HepG2 (cell line): ENCODE results near the gene DMRTB1. TPM values are rescaled to one million over a fixed set of nuclear protein-coding genes. Genes with fewer than 3 reads are reported as not detected.

Source experiments
- ATAC-seq: fragments of 200-7000 bp; cut with Tn5 transposase; 3 replicates; pipeline ENCODE4 v1.9.1; 2020; ENCODE audit warnings: mild to moderate bottlenecking, moderate library complexity
- BruUV-seq: library from RNA; stranded (reverse); fragments of 400-500 nt; replicated peaks from 2 replicates; lab custom pipeline; 2021; lab: Mats Ljungman, UMichigan
- CTCF ChIA-PET: fragments of 300-600 bp; formaldehyde crosslinking; extraction: SDS; loops from one replicate; lab custom pipeline; 2021; ENCODE audit warnings: low total read pairs, inconsistent platforms, low intra/inter-chr PET ratio; lab: Yijun Ruan, JAX
- POLR2A ChIA-PET: fragments of 350-600 bp; sonication (Branson Sonifier 250); formaldehyde crosslinking; loops from one replicate; lab custom pipeline; 2020; ENCODE audit warnings: antibody characterized with exemption, inconsistent platforms; lab: Yijun Ruan, JAX
- DNase-seq: peaks from one replicate; pipeline ENCODE4 v3.0.0-alpha.2; 2015; ENCODE audit warnings: low spot score
- FAIRE-seq: peaks from 3 replicates; lab custom pipeline; 2011; peaks lifted over from hg19 to GRCh38; lab: Jason Lieb, UNC
- H2AFZ ChIP-seq: one replicate; pipeline ENCODE4 v1.6.1; 2011; ENCODE audit warnings: low read length, inconsistent platforms
- H3K27ac ChIP-seq: fragments of 300-600 bp; 3 replicates; pipeline ENCODE4 v1.8.0; 2011; ENCODE audit warnings: mixed run types, mild to moderate bottlenecking, mixed read lengths, low read length, inconsistent platforms; ENCODE audit not compliant: insufficient read depth; ENCODE audit errors: extremely low read length
- H3K27me3 ChIP-seq, 2 experiments: fragments of 200-600 bp in 1 of 2; 2 replicates in 1 of 2; 3 replicates in 1 of 2; pipeline versions ENCODE4 v1.6.0 to v1.8.0; 2011; ENCODE audit warnings: low read length in 2 of 2, mild to moderate bottlenecking in 2 of 2, moderate library complexity in 2 of 2, inconsistent platforms in 1 of 2; ENCODE audit not compliant: insufficient read depth in 2 of 2, control insufficient read depth in 1 of 2
- H3K36me3 ChIP-seq, 2 experiments: fragments of 200-600 bp in 1 of 2; replicated peaks in 1 of 2; 2 replicates in 1 of 2; 3 replicates in 1 of 2; pipeline versions ENCODE4 v1.5.1 to v1.8.0; 2011; ENCODE audit warnings: low read length in 2 of 2, inconsistent platforms in 1 of 2; ENCODE audit not compliant: insufficient read depth in 2 of 2, control insufficient read depth in 1 of 2
- H3K4me1 ChIP-seq: 2 replicates; pipeline ENCODE4 v1.5.1; 2012; ENCODE audit warnings: low read length, inconsistent platforms; ENCODE audit not compliant: insufficient read depth
- H3K4me2 ChIP-seq: 2 replicates; pipeline ENCODE4 v1.6.0; 2011; ENCODE audit warnings: low read depth, low read length, inconsistent platforms
- H3K4me3 ChIP-seq, 3 experiments: fragments of 200-600 bp in 1 of 3; sonication (generic), shearing (Covaris generic) in 1 of 3; replicated peaks in 1 of 3; 2 replicates each; pipeline ENCODE4 v1.5.1; 2011 to 2016; ENCODE audit warnings: low read length in 3 of 3, inconsistent platforms in 2 of 3, low read depth in 2 of 3, mild to moderate bottlenecking in 2 of 3, control low read depth in 1 of 3, mixed read lengths in 1 of 3; ENCODE audit not compliant: insufficient read depth in 1 of 3
- H3K79me2 ChIP-seq: one replicate; pipeline ENCODE4 v1.6.1; 2011; ENCODE audit warnings: low read length, inconsistent platforms; ENCODE audit not compliant: insufficient read depth
- H3K9ac ChIP-seq: 2 replicates; pipeline ENCODE4 v1.6.0; 2011; ENCODE audit warnings: mild to moderate bottlenecking, low read depth, low read length, inconsistent platforms; ENCODE audit not compliant: insufficient read depth
- H3K9me3 ChIP-seq: 2 replicates; pipeline ENCODE4 v1.5.1; 2012; ENCODE audit warnings: mild to moderate bottlenecking, low read length
- H4K20me1 ChIP-seq: 2 replicates; pipeline ENCODE4 v1.6.0; 2011; ENCODE audit warnings: inconsistent platforms, mild to moderate bottlenecking, low read length, moderate library complexity; ENCODE audit not compliant: insufficient read depth
- AGO1 ChIP-seq: fragments of 200-400 bp; formaldehyde crosslinking; IDR thresholded peaks from 2 replicates; pipeline ENCODE4 v1.6.1; 2017; ENCODE audit warnings: mild to moderate bottlenecking, low read depth, low read length, moderate library complexity; ENCODE audit not compliant: poor library complexity, severe bottlenecking
- MEIS1 ChIP-seq: sonication (generic); formaldehyde crosslinking; IDR thresholded peaks from 2 replicates; pipeline ENCODE4 v1.9.0; 2021; ENCODE audit warnings: mild to moderate bottlenecking, missing genetic modification reagents, moderate library complexity, borderline replicate concordance
- MTERF4 ChIP-seq: sonication (generic); formaldehyde crosslinking; IDR thresholded peaks from 2 replicates; pipeline ENCODE4 v1.8.0; 2023; ENCODE audit warnings: mild to moderate bottlenecking, missing genetic modification reagents
- SMAD9 ChIP-seq: sonication (generic); formaldehyde crosslinking; IDR thresholded peaks from 2 replicates; pipeline ENCODE4 v1.5.1; 2020; ENCODE audit warnings: mild to moderate bottlenecking, missing genetic modification reagents
- THRA ChIP-seq: sonication (generic); formaldehyde crosslinking; IDR thresholded peaks from 2 replicates; pipeline ENCODE4 v1.4.0; 2020; ENCODE audit warnings: missing genetic modification reagents, borderline replicate concordance
- ZNF30 ChIP-seq: sonication (generic); formaldehyde crosslinking; IDR thresholded peaks from 2 replicates; pipeline ENCODE4 v1.5.0; 2020; ENCODE audit warnings: mild to moderate bottlenecking, missing genetic modification reagents
- ZNF607 ChIP-seq: sonication (generic); formaldehyde crosslinking; IDR thresholded peaks from 2 replicates; pipeline ENCODE4 v1.5.1; 2020; ENCODE audit warnings: missing genetic modification reagents, mild to moderate bottlenecking, borderline replicate concordance
- ZNF629 ChIP-seq: sonication (generic); formaldehyde crosslinking; conservative IDR thresholded peaks from 2 replicates; pipeline ENCODE4 v1.5.0; 2020; ENCODE audit warnings: missing genetic modification reagents
- ZUFSP ChIP-seq: sonication (generic); formaldehyde crosslinking; IDR thresholded peaks from 2 replicates; pipeline ENCODE4 v1.9.0; 2021; ENCODE audit warnings: missing genetic modification reagents, mild to moderate bottlenecking, borderline replicate concordance
- WGBS: methylation state at CpG from one replicate; pipeline ENCODE4 v1.1.6; 2017; ENCODE audit warnings: low lambda C conversion rate; 5-methylcytosine and 5-hydroxymethylcytosine counted together
- in situ Hi-C: cut with HindIII; loops from 2 replicates; pipeline ENCODE4 v1.10.0; 2017; ENCODE audit warnings: low pct_unique_long_range_greater_than_20kb; ENCODE audit not compliant: extremely low pct_ligation_motif_present
- intact Hi-C: fragments of 100-400 bp; cut with micrococcal nuclease; formaldehyde crosslinking; loops from one replicate; pipeline ENCODE4 v1.10.0; 2022; ENCODE audit not compliant: unreplicated experiment
- polyA plus RNA-seq, 8 experiments: library from polyadenylated mRNA; depleted of rRNA in 3 of 8; stranded (reverse) in 7 of 8; unstranded in 1 of 8; fragments of >200 nt; fragmentation: Illumina TruSeq in 4 of 8; extraction: Trizol in 4 of 8; gene quantifications; 2 replicates each; pipeline versions ENCODE4 v1.2.1 to v1.2.3, GENCODE V29; 2011 to 2016; ENCODE audit warnings: low read depth in 4 of 8, missing spikeins in 1 of 8, mixed read lengths in 1 of 8; ENCODE audit not compliant: insufficient read depth in 1 of 8
- total RNA-seq, 5 experiments: library from RNA; depleted of rRNA; stranded (reverse); fragments of >200 nt; fragmentation: Illumina TruSeq; extraction: Trizol; gene quantifications; 2 replicates each; pipeline ENCODE4 v1.2.3, GENCODE V29; 2016; ENCODE audit warnings: low read depth in 1 of 5

DMRTB1 gene
- total and polyA plus RNA-seq, 2 of the 13 experiments (the other 11 are each of a cell fraction or from before 2014, with no cell fraction given) = not detected

- no peak for TF ChIP-seq AGO1
These were observed 39.4 kb downstream of the DMRTB1 start (continued) for GRCh38 chr1:53498555-53499131.

- H3K4me2 ChIP-seq = no peak overlapping the region
- POLR2A ChIA-PET = no interaction called here
- in situ Hi-C loops (no loop called here), intact Hi-C loops (no loop called here)
- no peaks in the 10 kb centered on the region for H4K20me1 ChIP-seq
- H3K79me2 ChIP-seq = no peaks in the 10 kb centered on the region
- no peak overlapping the region for H3K4me3 ChIP-seq
- no peaks in the 10 kb centered on the region for H3K36me3 ChIP-seq
- H3K9me3 ChIP-seq = no peaks in the 10 kb centered on the region
- ATAC-seq = no peak
- 21% methylated on average over 9 of the region's 20 CpGs for WGBS
- FAIRE-seq = no peak
- H3K27ac ChIP-seq = no peak overlapping the region
- DNase-seq = no peak
- H3K9ac ChIP-seq = no peak overlapping the region
- CTCF ChIA-PET = no interaction called here
- no peak overlapping the region for H2AFZ ChIP-seq
- peaks cover 3 to 32% of the 10 kb centered on the region in 2 experiments; a peak in 4 of 5 replicates for H3K27me3 ChIP-seq
- no peak for TF ChIP-seq THRA (CRISPR knock-in tag)
- no peak for TF ChIP-seq MEIS1 (CRISPR knock-in tag)
- TF ChIP-seq SMAD9 (CRISPR knock-in tag) = no peak
- TF ChIP-seq ZNF629 (CRISPR knock-in tag) = peak; percentile 29; the same call in 1 of the 2 replicates
- no peak for TF ChIP-seq ZNF30
- TF ChIP-seq MTERF4 (CRISPR knock-in tag) = no peak
- no peak for TF ChIP-seq ZNF607 (CRISPR knock-in tag)
- TF ChIP-seq ZUFSP (CRISPR knock-in tag) = no peak
- no TSS peak for BruUV-seq
- no peaks in the 10 kb centered on the region for H3K4me1 ChIP-seq
These were observed 40.3 kb downstream of the DMRTB1 start for GRCh38 chr1:53499257-53500203.
